ENCODE results near the gene SAMD3.
"Not testable (repeated sequence)": the region's sequence is repeated elsewhere in the genome, so short reads cannot be mapped to it uniquely, and the experiment has no call there.

SAMD3 gene

DNA sequence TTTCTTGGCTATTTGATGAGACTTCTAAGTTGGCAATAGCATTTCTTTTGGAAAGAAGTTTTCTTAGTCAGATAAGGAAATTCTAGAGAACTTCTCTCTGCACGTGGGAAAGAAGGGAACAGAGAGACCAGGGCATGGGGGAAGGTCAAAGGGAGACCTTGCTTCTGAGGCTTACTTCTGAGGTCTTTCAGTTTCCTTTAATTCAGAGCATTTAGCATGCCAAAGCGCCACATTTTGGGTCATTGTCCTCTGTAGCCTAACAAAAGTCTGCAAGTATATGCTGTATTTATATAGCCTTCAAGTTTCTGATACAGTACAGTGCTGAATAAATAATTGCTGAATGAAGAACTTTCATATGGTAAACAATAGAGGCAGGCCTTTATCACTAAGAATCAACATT, 95.6 kb downstream of the SAMD3 start:
- DNase-seq = no peak

GRCh38 chr6:130122243-130122642, 100.5 kb downstream of the SAMD3 start:
- no peak for DNase-seq

DNA sequence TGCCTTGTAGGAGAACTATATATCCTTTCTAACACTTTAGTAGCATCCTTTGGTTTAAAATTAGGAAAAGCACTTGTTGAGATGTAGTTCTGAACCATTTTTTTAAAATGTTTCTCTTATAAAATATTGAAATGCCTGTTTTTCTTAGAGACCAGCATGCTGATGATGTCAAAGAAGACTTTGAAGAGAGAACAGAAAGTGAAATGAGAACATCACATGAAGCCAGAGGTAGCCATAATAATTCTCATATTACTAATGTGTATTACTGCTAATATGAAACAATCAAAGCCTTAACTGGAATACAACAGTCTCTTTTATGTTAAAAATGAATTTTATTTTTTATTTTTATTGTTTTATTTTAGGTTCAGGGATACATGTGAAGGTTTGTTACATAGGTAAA, 102.0 kb downstream of the SAMD3 start:
- no peak for DNase-seq

GRCh38 chr6:130119211-130119610, 103.5 kb downstream of the SAMD3 start:
- DNase-seq = no peak

- DNase-seq = no peak
These were observed 104.5 kb downstream of the SAMD3 start for GRCh38 chr6:130118236-130118635.

DNA sequence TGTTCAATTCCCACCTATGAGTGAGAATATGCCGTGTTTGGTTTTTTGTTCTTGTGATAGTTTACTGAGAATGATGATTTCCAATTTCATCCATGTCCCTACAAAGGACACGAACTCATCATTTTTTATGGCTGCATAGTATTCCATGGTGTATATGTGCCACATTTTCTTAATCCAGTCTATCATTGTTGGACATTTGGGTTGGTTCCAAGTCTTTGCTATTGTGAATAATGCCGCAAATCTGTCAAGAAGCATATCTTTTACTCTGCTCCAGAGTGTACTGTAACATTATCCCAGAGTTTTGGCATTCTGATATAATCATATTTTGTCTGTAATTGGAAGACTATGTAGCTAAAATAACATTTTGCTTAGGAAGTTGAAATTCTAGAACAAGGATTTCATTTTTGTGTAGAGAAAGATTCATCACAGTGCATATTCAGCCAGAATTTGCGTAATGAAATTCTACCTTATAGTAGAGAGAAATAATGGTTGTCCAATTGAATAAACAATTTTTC, 105.5 kb downstream of the SAMD3 start:
- DNase-seq = not testable (repeated sequence)

DNA sequence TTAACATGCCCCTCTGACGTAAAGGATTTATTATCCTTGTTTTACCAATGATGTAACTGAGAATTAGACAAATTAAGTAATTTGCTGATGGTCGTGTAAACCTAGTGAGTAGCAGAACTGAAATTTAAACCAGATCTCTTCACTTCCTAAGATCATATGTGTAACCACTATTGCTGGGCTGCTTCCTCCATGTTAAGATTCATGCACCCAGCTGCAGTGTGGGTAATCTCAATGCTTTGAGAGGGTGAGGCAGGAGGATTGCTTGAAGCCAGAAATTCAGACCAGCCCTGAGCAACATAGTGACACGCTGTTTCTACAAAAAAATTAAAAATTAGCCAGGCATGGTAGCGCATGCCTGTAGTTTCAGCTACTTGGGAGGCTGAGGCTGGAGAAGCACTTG, 106.5 kb downstream of the SAMD3 start:
- DNase-seq = no peak

DNA sequence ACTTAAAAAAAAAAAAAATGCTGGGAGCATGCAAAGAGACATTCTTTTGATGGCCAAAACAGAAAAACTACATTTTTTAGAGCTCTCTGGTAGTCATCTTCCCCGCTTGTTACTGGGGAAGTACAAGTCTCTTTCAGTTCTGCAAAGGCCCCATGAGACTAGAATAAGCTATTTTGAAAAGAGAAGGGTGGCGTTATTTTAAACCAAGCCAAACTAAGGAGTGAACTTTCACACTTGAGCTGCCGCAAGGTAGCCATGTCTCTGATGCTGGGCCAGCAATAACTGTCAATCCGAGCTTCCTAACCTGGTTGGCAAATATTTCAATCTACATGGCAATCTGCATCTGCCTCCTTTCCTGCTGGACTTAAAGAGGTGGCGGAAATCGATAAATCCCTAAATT, 107.7 kb downstream of the SAMD3 start:
- DNase-seq = no peak

GRCh38 chr6:130113201-130113710, 109.5 kb downstream of the SAMD3 start:
- DNase-seq = no peak

DNA sequence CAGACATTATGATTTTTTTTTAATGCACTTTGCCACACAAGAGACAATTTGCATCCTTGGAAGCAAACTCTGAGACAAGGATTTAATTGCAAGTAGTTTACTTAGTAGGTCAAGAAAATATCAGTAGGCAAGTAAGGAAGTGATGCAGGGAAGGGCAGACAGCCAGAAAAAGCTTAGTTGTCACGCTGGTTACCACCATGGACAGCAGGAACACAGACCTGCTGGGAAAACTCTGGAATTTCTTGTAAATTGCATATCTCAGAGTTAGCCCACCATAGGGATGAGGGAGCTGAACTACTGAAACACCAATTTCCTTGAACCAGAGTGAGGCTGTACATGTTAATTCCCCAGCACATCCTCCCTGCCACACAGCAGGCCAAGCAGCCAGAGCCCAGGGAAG, 111.7 kb downstream of the SAMD3 start:
- DNase-seq = no peak

- DNase-seq = no peak
These were observed 115.0 kb downstream of the SAMD3 start for GRCh38 chr6:130107710-130108109.

GRCh38 chr6:130105996-130106704, 116.6 kb downstream of the SAMD3 start:
- no peak for DNase-seq

DNA sequence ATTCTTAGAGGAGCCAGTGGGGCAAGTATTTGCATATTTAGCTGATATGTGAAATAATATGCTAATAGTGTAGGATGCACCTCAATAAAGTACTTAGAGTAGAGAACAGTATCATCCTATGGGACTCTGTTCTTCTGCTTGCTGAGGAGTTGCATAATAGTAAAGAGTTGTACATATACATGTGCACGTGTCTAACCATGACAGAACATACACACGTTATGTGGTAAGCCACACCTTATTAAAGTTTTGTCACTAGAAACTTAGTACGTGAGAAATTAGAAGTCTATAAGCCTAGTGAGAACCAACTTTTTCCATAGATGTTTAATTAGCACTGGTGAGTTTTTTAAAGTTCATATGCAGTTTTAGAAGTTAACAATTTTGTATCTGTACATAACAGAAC, 123.6 kb downstream of the SAMD3 start:
- no peak for DNase-seq

DNA sequence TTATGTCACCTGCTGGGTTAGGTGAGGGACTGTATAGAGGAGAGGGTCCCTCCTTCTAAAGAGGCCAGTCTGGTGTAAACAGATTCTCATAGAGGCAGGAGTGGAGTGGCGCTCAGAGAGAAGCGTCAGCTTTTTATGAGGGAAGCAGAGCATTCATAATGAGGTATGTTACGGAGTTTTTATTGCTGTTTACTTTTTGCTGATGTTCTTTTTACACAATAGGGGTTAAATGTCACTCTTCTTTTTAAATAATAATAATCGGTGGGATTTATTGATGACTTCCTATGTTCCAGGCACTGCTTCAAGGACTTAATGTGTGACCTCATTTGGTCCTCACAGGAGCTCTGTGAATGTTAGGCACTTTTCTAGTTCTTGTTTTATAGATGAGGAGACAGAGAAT, 124.4 kb downstream of the SAMD3 start:
- no peak for DNase-seq
